ENCODE measurements around the gene DOCK3. TPM values are rescaled to one million over a fixed set of nuclear protein-coding genes. Genes with fewer than 3 reads are reported as not detected.
A peak's percentile ranks its signal among the peaks of the same experiment; 100 is the strongest.

The DOCK3 gene
- total RNA-seq, 1 experiment from 2014 or later = 0.15 TPM

DNA sequence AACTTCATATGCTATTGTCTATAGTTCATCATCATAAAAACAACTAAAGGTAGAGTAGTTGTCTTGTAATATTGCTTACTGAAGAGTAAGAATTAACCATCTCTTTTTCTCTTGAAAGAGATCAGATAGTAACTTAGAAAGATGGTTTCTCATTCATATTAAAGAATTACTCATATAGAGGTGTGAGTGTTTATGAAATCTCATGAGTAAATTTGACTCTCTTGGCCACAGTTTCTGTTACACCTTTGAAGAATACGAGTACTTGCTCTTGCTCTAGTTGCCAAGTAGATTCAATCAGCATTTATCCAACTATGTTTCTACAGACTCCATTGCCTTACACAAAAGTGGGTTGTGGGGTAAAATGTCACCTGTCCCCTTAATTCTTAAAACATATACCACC lies 463.0 kb downstream of the DOCK3 start:
- TF ChIP-seq EZH2 (IDR thresholded peaks at IDR 0.05; ENCODE audit: low read length, unreplicated experiment) (no peak), CTCF (conservative IDR thresholded peaks at IDR 0.05; ENCODE audit: low read depth, low read length) (no peak), EZH2phosphoT487 (IDR thresholded peaks at IDR 0.05; ENCODE audit: borderline replicate concordance, low read length) (no peak)
- intact Hi-C loops (cut with micrococcal nuclease) = no loop called here
- no peak overlapping the region for H3K27ac ChIP-seq (ENCODE audit: low read length)
- ATAC-seq (no peak), DNase-seq (no peak)
- H3K9me2 ChIP-seq (replicated peaks; ENCODE audit: low read length) = no peaks in the 10 kb centered on the region
- BruUV-seq (replicated peaks) = no TSS peak
- H3K4me1 ChIP-seq (ENCODE audit: insufficient read depth, low read length) = no peaks in the 10 kb centered on the region
- ChIA-PET CTCF (no interaction called here), POLR2A (ENCODE audit: unreplicated experiment) (no interaction called here)
- H3K9me3 ChIP-seq (ENCODE audit: low read length) = no peaks in the 10 kb centered on the region
- no peak overlapping the region for H3K4me3 ChIP-seq (ENCODE audit: low read length)
- no peaks in the 10 kb centered on the region for H3K36me3 ChIP-seq (ENCODE audit: low read depth, low read length)
- no peak overlapping the region for H3K4me2 ChIP-seq (ENCODE audit: low read length)
- H4K20me1 ChIP-seq (ENCODE audit: low read length) = no peaks in the 10 kb centered on the region
- H3K79me2 ChIP-seq (ENCODE audit: low read length) = no peaks in the 10 kb centered on the region
- H2AFZ ChIP-seq (ENCODE audit: low read length) = no peak overlapping the region
- H3K27me3 ChIP-seq (ENCODE audit: low read length) = peaks cover 16% of the 10 kb centered on the region; the same call in 1 of the 2 replicates
- no peak overlapping the region for H3K9ac ChIP-seq (ENCODE audit: low read length)
- no peaks in the 10 kb centered on the region for H3F3A ChIP-seq (ENCODE audit: low read length, unreplicated experiment)

DNA sequence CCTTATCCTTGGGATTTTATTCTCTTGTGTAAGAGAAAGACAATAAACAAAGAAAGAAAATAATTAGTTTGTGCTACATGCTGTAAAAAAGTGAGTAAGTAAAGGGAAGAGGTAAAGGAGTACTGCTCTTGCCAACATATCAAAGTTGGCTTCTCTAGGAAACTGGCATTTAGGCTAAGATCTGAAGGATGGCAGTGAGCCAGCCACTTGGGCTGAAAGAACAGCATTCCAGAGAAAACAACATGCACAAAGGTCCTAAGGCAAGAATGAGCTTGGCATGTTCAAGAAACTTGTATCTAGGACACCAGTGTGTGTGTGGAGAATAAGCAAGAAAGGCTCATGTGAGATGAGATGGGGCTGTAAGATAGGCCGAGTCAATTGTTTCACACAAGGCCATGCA lies 464.9 kb downstream of the DOCK3 start:
- H3K27ac ChIP-seq (ENCODE audit: low read length) = no peak overlapping the region
- H2AFZ ChIP-seq (ENCODE audit: low read length) = no peak overlapping the region
- H3K27me3 ChIP-seq (ENCODE audit: low read length) = peaks cover 28% of the 10 kb centered on the region
- no peaks in the 10 kb centered on the region for H3K9me2 ChIP-seq (replicated peaks; ENCODE audit: low read length)
- no peaks in the 10 kb centered on the region for H3K9me3 ChIP-seq (ENCODE audit: low read length)
- DNase-seq (no peak), ATAC-seq (no peak)
- CTCF ChIA-PET = no interaction called here
- BruUV-seq (replicated peaks) = no TSS peak
- no peak for TF ChIP-seq CTCF (conservative IDR thresholded peaks at IDR 0.05; ENCODE audit: low read depth, low read length)
- no peak for TF ChIP-seq EZH2 (IDR thresholded peaks at IDR 0.05; ENCODE audit: low read length, unreplicated experiment)
- TF ChIP-seq EZH2phosphoT487 (IDR thresholded peaks at IDR 0.05; ENCODE audit: borderline replicate concordance, low read length) = no peak
- no peak overlapping the region for H3K9ac ChIP-seq (ENCODE audit: low read length)
- H3K36me3 ChIP-seq (ENCODE audit: low read depth, low read length) = no peaks in the 10 kb centered on the region
- intact Hi-C loops (cut with micrococcal nuclease) = no loop called here
- H4K20me1 ChIP-seq (ENCODE audit: low read length) = no peaks in the 10 kb centered on the region
- POLR2A ChIA-PET (ENCODE audit: unreplicated experiment) = no interaction called here
- H3K79me2 ChIP-seq (ENCODE audit: low read length) = no peaks in the 10 kb centered on the region
- H3K4me2 ChIP-seq (ENCODE audit: low read length) = no peak overlapping the region
- no peak overlapping the region for H3K4me3 ChIP-seq (ENCODE audit: low read length)
- no peaks in the 10 kb centered on the region for H3F3A ChIP-seq (ENCODE audit: low read length, unreplicated experiment)
- no peaks in the 10 kb centered on the region for H3K4me1 ChIP-seq (ENCODE audit: insufficient read depth, low read length)

DNA sequence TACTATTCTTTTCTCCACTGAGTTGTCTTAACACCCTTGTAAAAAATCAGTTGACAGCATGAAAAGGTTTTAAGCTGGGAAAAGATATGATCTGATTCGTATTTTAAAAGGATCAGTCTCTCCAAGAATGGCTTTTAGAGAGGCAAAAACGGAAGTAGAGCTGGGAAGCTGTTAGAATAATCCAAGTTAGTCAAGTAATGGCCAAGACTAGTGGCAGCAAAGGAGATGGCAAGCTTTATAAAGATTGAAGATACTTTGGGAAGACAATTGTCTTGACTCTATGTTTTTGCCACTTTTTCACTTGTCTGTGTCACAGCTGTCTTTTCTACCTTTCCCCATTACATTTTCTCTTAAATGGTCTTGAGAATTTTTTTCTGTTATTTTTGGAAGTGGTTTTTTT lies 466.8 kb downstream of the DOCK3 start:
- CTCF ChIA-PET = interaction anchor here (0.7 kb wide), 1 partner anchor 75 kb away, joined by 5 read pairs; no protein-coding TSS in a partner anchor
- POLR2A ChIA-PET (ENCODE audit: unreplicated experiment) = no interaction called here
- no peak for ATAC-seq
- no peak for DNase-seq
- H3K9ac ChIP-seq (ENCODE audit: low read length) = no peak overlapping the region
- H3K27me3 ChIP-seq (ENCODE audit: low read length) = peaks cover 37% of the 10 kb centered on the region
- no peaks in the 10 kb centered on the region for H3K79me2 ChIP-seq (ENCODE audit: low read length)
- H3K9me2 ChIP-seq (replicated peaks; ENCODE audit: low read length) = no peaks in the 10 kb centered on the region
- no peaks in the 10 kb centered on the region for H3K36me3 ChIP-seq (ENCODE audit: low read depth, low read length)
- TF ChIP-seq EZH2phosphoT487 (IDR thresholded peaks at IDR 0.05; ENCODE audit: borderline replicate concordance, low read length) (no peak), EZH2 (IDR thresholded peaks at IDR 0.05; ENCODE audit: low read length, unreplicated experiment) (no peak), CTCF (conservative IDR thresholded peaks at IDR 0.05; ENCODE audit: low read depth, low read length) (0 out of 2 replicates have a peak, but pooled peaks have one; percentile 16)
- no peaks in the 10 kb centered on the region for H3K9me3 ChIP-seq (ENCODE audit: low read length)
- no peaks in the 10 kb centered on the region for H4K20me1 ChIP-seq (ENCODE audit: low read length)
- no peak overlapping the region for H2AFZ ChIP-seq (ENCODE audit: low read length)
- intact Hi-C loops (cut with micrococcal nuclease) = no loop called here
- H3K4me3 ChIP-seq (ENCODE audit: low read length) = no peak overlapping the region
- no peaks in the 10 kb centered on the region for H3K4me1 ChIP-seq (ENCODE audit: insufficient read depth, low read length)
- H3K4me2 ChIP-seq (ENCODE audit: low read length) = no peak overlapping the region
- H3K27ac ChIP-seq (ENCODE audit: low read length) = no peak overlapping the region
- no TSS peak for BruUV-seq (replicated peaks)
- no peaks in the 10 kb centered on the region for H3F3A ChIP-seq (ENCODE audit: low read length, unreplicated experiment)

Measured in PC-3 (cell line).